Spleen (tissue), 11 donors: ENCODE data around the gene MALT1. TPM values are rescaled to one million over a fixed set of nuclear protein-coding genes. Genes with fewer than 3 reads are reported as not detected.

Experiments
- DNase-seq: peaks from one replicate; pipeline ENCODE4 v3.0.0-alpha.2; 2020
- H3K27ac ChIP-seq, 8 donors: fragments of 200-600 bp; sonication (generic) in 7 of 8; 1 replicate in 4 of 8; 2 replicates in 4 of 8; pipeline versions ENCODE4 v1.5.0 to v1.8.0; 2016 to 2021; ENCODE audit warnings: inconsistent platforms in 4 of 8, mild to moderate bottlenecking in 4 of 8, moderate library complexity in 1 of 8
- H3K27me3 ChIP-seq, 7 donors: fragments of 200-600 bp; sonication (generic) in 6 of 7; replicated peaks in 1 of 7; 1 replicate in 4 of 7; 2 replicates in 3 of 7; pipeline versions ENCODE4 v1.5.0 to v1.8.0; 2016 to 2021; ENCODE audit warnings: inconsistent platforms in 3 of 7, mild to moderate bottlenecking in 1 of 7
- H3K36me3 ChIP-seq, 6 donors: fragments of 200-600 bp; sonication (generic) in 5 of 6; 1 replicate in 4 of 6; 2 replicates in 2 of 6; pipeline versions ENCODE4 v1.5.0 to v1.8.0; 2016 to 2021; ENCODE audit warnings: inconsistent platforms in 2 of 6
- H3K4me1 ChIP-seq, 6 donors: fragments of 200-600 bp; sonication (generic) in 5 of 6; 1 replicate in 3 of 6; 2 replicates in 3 of 6; pipeline versions ENCODE4 v1.5.0 to v1.8.0; 2016 to 2021; ENCODE audit warnings: inconsistent platforms in 3 of 6
- H3K4me3 ChIP-seq, 8 donors: fragments of 200-600 bp; sonication (generic) in 7 of 8; 1 replicate in 4 of 8; 2 replicates in 4 of 8; pipeline versions ENCODE4 v1.5.0 to v1.8.0; 2016 to 2021; ENCODE audit warnings: inconsistent platforms in 4 of 8, mild to moderate bottlenecking in 4 of 8, moderate library complexity in 2 of 8
- H3K9me3 ChIP-seq, 8 donors: fragments of 200-600 bp; sonication (generic) in 7 of 8; 1 replicate in 4 of 8; 2 replicates in 4 of 8; pipeline versions ENCODE4 v1.5.0 to v1.8.0; 2016 to 2021; ENCODE audit warnings: inconsistent platforms in 4 of 8
- POLR2A ChIP-seq, 3 donors: fragments of 450-650 bp; IDR thresholded peaks; one replicate each; pipeline ENCODE4 v1.5.1; 2017; ENCODE audit warnings: antibody characterized with exemption in 3 of 3, mild to moderate bottlenecking in 1 of 3
- POLR2AphosphoS5 ChIP-seq, 3 donors: sonication (generic); formaldehyde crosslinking; IDR thresholded peaks; one replicate each; pipeline ENCODE4 v1.5.1; 2017; ENCODE audit warnings: antibody characterized with exemption in 3 of 3
- WGBS, 5 donors: extraction: QIAGEN DNeasy Blood & Tissue Kit in 3 of 5; methylation state at CpG; one replicate each; pipeline versions ENCODE4 v1.1.5 to v1.1.7; 2013 to 2018; 5-methylcytosine and 5-hydroxymethylcytosine counted together
- intact Hi-C: fragments of 100-400 bp; cut with DNase I; formaldehyde crosslinking; loops from one replicate; pipeline ENCODE4 v1.15.0; 2023; ENCODE audit warnings: low total_unique reads
- polyA plus RNA-seq, 3 donors: library from polyadenylated mRNA; stranded (reverse); fragments of 200-250 nt; gene quantifications; one replicate each; pipeline ENCODE4 v1.2.1, GENCODE V29; 2013
- total RNA-seq, 7 donors: library from RNA; depleted of rRNA in 3 of 7; stranded (reverse); fragments of >200 nt in 3 of 7; fragmentation: NEBNext Ultra II Directional in 4 of 7; extraction: Animal tissue kit (Norgen Biotek cat#: 25700) in 4 of 7; gene quantifications; one replicate each; pipeline versions ENCODE4 v1.1.0 to v1.2.1, GENCODE V29; 2016 to 2021
- TF ChIP-seq, protein P1 (sequence below), 11 experiments: fragments of 200-600 bp in 7 of 11; fragments of 450-650 bp in 4 of 11; sonication (generic) in 4 of 11; IDR thresholded peaks in 8 of 11; conservative IDR thresholded peaks in 3 of 11; 1 replicate in 7 of 11; 2 replicates in 4 of 11; pipeline versions ENCODE4 v1.4.0 to v1.8.0; 2016 to 2021; ENCODE audit warnings: antibody characterized with exemption in 11 of 11, inconsistent platforms in 4 of 11, mild to moderate bottlenecking in 1 of 11
- donor health status: healthy with polysubstance abuse.
- donor health status: DM: no; HTN: no; CAD: no; lungs with moderate emphysema.
- donor health status: DM: no; HTN: no; CAD: no.
- donor health status: Bipolar disorder and iron deficiency.
- donor health status: healthy.
- donor health status: DM: no; HTN: no; CAD: no.
- donor health status: DM: yes; HTN: yes; CAD: no.

The MALT1 gene
- total and polyA plus RNA-seq, 10 donors: 13.3 to 59.6 (median 50.1) TPM

DNA sequence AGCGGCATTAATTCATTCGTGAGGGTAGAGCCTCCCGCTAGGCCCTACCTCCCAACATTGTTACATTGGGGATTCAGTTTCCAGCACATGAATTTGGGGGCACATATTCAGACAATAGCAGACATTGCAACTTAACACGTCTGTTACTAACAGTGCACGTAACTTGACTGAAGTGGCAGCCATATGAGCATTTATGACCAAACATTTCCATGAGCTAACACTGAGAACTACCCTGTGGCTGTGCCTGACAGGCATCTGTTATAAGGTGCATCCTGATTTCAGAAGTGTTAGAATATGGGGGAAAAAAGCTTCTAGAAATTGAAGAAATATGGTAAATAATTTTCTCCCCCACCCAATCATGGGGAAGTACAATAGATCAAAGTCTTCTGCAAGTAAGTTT is 24.5 kb downstream of the MALT1 start:
- intact Hi-C loops: no loop called here
- Histone ChIP-seq H3K9me3 (no peaks in the 10 kb centered on the region), H3K27ac (no peak overlapping the region), H3K4me1 (peaks cover 0 to 52% (median 0%) of the 10 kb centered on the region in 6 donors), H3K4me3 (no peak overlapping the region), H3K27me3 (no peaks in the 10 kb centered on the region), H3K36me3 (peaks cover 0 to 66% (median 17%) of the 10 kb centered on the region in 6 donors)
- WGBS, 5 donors: 94 to 97% (median 94%) methylated on average over 5 of the region's 5 CpGs
- no peak for TF ChIP-seq POLR2AphosphoS5 (IDR thresholded peaks at IDR 0.05)
- TF ChIP-seq, protein P1, sequence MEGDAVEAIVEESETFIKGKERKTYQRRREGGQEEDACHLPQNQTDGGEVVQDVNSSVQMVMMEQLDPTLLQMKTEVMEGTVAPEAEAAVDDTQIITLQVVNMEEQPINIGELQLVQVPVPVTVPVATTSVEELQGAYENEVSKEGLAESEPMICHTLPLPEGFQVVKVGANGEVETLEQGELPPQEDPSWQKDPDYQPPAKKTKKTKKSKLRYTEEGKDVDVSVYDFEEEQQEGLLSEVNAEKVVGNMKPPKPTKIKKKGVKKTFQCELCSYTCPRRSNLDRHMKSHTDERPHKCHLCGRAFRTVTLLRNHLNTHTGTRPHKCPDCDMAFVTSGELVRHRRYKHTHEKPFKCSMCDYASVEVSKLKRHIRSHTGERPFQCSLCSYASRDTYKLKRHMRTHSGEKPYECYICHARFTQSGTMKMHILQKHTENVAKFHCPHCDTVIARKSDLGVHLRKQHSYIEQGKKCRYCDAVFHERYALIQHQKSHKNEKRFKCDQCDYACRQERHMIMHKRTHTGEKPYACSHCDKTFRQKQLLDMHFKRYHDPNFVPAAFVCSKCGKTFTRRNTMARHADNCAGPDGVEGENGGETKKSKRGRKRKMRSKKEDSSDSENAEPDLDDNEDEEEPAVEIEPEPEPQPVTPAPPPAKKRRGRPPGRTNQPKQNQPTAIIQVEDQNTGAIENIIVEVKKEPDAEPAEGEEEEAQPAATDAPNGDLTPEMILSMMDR (IDR thresholded peaks at IDR 0.05 in 8 of 11, conservative IDR thresholded peaks at IDR 0.05 in 3 of 11): no peak
- TF ChIP-seq POLR2A (IDR thresholded peaks at IDR 0.05): no peak
- DNase-seq: no peak

DNA sequence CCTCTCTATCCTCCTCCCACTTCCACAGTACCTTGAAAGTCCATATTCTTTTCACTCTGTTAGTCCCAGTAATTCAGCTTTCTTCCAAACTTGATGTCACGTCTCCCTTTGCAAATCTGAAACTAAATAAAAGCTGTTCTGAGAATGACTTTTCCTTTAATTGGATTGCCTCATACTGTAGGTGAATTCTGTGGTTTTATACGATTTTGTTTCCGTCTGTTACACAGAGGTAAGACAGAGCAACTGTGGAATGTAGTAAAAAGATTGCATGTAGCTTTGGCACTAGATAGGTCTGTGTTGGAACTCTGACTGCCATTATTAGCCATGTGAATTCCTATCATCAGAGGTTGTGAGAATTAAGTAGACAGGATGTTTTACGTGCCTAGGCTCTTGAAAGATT is 25.9 kb downstream of the MALT1 start:
- Histone ChIP-seq H3K4me3 (no peak overlapping the region), H3K27me3 (no peaks in the 10 kb centered on the region), H3K27ac (no peak overlapping the region), H3K36me3 (peaks cover 0 to 71% (median 27%) of the 10 kb centered on the region in 6 donors), H3K4me1 (peaks cover 0 to 38% (median 0%) of the 10 kb centered on the region in 6 donors), H3K9me3 (no peaks in the 10 kb centered on the region)
- TF ChIP-seq POLR2A (IDR thresholded peaks at IDR 0.05) (no peak), POLR2AphosphoS5 (IDR thresholded peaks at IDR 0.05) (no peak)
- TF ChIP-seq, protein P1 (IDR thresholded peaks at IDR 0.05 in 8 of 11, conservative IDR thresholded peaks at IDR 0.05 in 3 of 11): no peak
- intact Hi-C loops: no loop called here
- 73 to 84% (median 78%) methylated on average over 4 of the region's 4 CpGs for WGBS, 5 donors
- no peak for DNase-seq

DNA sequence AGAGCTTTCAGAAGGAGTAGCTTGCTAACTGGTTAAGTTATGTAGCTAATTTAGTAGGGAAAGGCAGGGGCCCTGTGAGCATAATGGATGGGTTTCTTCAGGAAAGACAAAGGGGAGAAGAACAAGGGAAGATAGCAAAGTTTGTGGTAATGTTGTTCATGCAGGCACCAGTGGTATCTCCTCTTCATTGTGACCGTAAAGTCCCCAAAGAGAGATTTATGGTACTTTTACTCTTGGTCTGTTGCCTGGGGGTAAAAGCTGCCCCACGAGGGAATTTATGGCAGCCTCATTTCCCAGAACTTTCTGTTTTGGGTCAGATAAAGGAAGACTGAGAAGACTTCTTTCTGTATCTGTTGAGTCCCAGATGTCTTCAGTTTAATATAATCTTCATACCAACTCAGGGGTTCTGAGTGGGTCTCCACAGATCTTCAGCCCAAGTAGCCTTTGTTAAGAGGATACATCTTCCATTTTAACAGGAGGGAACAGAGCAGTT is 27.5 kb downstream of the MALT1 start:
- intact Hi-C loops: no loop called here
- no peak for DNase-seq
- H3K4me1 ChIP-seq: peaks cover 0 to 22% (median 0%) of the 10 kb centered on the region in 6 donors
- TF ChIP-seq, protein P1 (IDR thresholded peaks at IDR 0.05 in 8 of 11, conservative IDR thresholded peaks at IDR 0.05 in 3 of 11): no peak
- TF ChIP-seq POLR2AphosphoS5 (IDR thresholded peaks at IDR 0.05): no peak
- TF ChIP-seq POLR2A (IDR thresholded peaks at IDR 0.05): no peak
- no peak overlapping the region for H3K4me3 ChIP-seq
- H3K9me3 ChIP-seq: no peaks in the 10 kb centered on the region
- H3K27me3 ChIP-seq: no peaks in the 10 kb centered on the region
- H3K27ac ChIP-seq: no peak overlapping the region
- WGBS, 5 donors: 62 to 83% (median 74%) methylated on average over 2 of the region's 2 CpGs
- peaks cover 0 to 87% (median 32%) of the 10 kb centered on the region in 6 donors for H3K36me3 ChIP-seq

DNA sequence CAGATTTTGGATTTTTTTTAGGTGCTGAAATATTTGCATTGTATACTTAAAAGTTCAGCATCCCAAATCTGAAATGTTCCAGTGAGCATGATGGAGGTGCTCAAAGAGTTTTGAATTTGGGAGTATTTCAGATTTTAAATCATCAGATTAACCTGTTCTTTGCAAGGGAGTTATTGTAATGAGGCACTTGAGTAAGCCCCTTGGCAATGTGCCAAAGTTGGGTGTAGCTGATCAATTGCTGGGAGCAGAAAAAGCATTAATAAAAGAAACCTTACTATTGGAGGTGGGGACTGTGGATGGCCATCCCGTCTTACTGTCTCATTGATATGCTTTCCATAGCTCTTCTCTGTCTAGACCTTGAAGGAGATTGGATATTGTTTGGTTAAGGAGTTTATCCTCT is 28.3 kb downstream of the MALT1 start:
- no peak for DNase-seq
- Histone ChIP-seq H3K4me3 (no peak overlapping the region), H3K36me3 (peaks cover 0 to 94% (median 39%) of the 10 kb centered on the region in 6 donors), H3K27ac (no peak overlapping the region), H3K27me3 (no peaks in the 10 kb centered on the region), H3K9me3 (no peaks in the 10 kb centered on the region), H3K4me1 (peaks cover 0 to 14% (median 0%) of the 10 kb centered on the region in 6 donors)
- intact Hi-C loops: no loop called here
- 95 to 100% (median 97%) methylated on average over 1 of the region's 1 CpG for WGBS, 5 donors
- no peak for TF ChIP-seq POLR2AphosphoS5 (IDR thresholded peaks at IDR 0.05)
- TF ChIP-seq, protein P1 (IDR thresholded peaks at IDR 0.05 in 8 of 11, conservative IDR thresholded peaks at IDR 0.05 in 3 of 11): no peak
- TF ChIP-seq POLR2A (IDR thresholded peaks at IDR 0.05): no peak
